IMR-90 (cell line): ENCODE data around the gene ATXN1. TPM values are rescaled to one million over a fixed set of nuclear protein-coding genes. Genes with fewer than 3 reads are reported as not detected.

Experiments used
- ATAC-seq: fragments of 200-7000 bp; cut with Tn5 transposase; 2 replicates; pipeline ENCODE4 v1.9.1; 2020; ENCODE audit warnings: low read depth, mild to moderate bottlenecking, moderate library complexity
- BruUV-seq: library from RNA; stranded (reverse); fragments of 400-500 nt; replicated peaks from 2 replicates; lab custom pipeline; 2021; lab: Mats Ljungman, UMichigan
- CTCF ChIA-PET: fragments of 300-600 bp; formaldehyde crosslinking; extraction: SDS; loops from one replicate; lab custom pipeline; 2021; ENCODE audit warnings: antibody characterized with exemption; lab: Yijun Ruan, JAX
- POLR2A ChIA-PET: fragments of 300-600 bp; sonication (Branson Sonifier 250); formaldehyde crosslinking; loops from one replicate; lab custom pipeline; 2022; ENCODE audit warnings: antibody characterized with exemption; ENCODE audit not compliant: unreplicated experiment; lab: Charles Lee
- DNase-seq: peaks from one replicate; pipeline ENCODE4 v3.0.0; 2013
- H2AFZ ChIP-seq: replicated peaks from 2 replicates; pipeline ENCODE3; 2013; ENCODE audit warnings: low read length, mild to moderate bottlenecking; ENCODE audit not compliant: poor library complexity
- H2AK5ac ChIP-seq: 2 replicates; pipeline ENCODE4 v1.6.1; 2013; ENCODE audit warnings: low read depth, low read length, inconsistent platforms
- H2AK9ac ChIP-seq: replicated peaks from 2 replicates; pipeline ENCODE3; 2013; ENCODE audit warnings: mild to moderate bottlenecking, low read depth, low read length, moderate library complexity; ENCODE audit not compliant: poor library complexity
- H2BK120ac ChIP-seq: 2 replicates; pipeline ENCODE4 v1.6.1; 2013; ENCODE audit warnings: low read depth, low read length, inconsistent platforms
- H2BK15ac ChIP-seq: 3 replicates; pipeline ENCODE4 v1.6.1; 2013; ENCODE audit warnings: low read depth, low read length, inconsistent platforms
- H2BK20ac ChIP-seq: 2 replicates; pipeline ENCODE4 v1.6.1; 2013; ENCODE audit warnings: low read depth, mild to moderate bottlenecking, inconsistent platforms, low read length, moderate library complexity
- H2BK5ac ChIP-seq: 2 replicates; pipeline ENCODE4 v1.6.1; 2013; ENCODE audit warnings: mild to moderate bottlenecking, low read depth, low read length, inconsistent platforms; ENCODE audit not compliant: poor library complexity, severe bottlenecking
- H3K14ac ChIP-seq: replicated peaks from 2 replicates; pipeline ENCODE4 v1.6.1; 2013; ENCODE audit warnings: low read depth, low read length, inconsistent platforms
- H3K18ac ChIP-seq: 2 replicates; pipeline ENCODE4 v1.6.1; 2013; ENCODE audit warnings: low read depth, low read length, control low read depth
- H3K23ac ChIP-seq: 2 replicates; pipeline ENCODE4 v1.6.1; 2013; ENCODE audit warnings: low read depth, low read length, inconsistent platforms
- H3K27ac ChIP-seq: 2 replicates; pipeline ENCODE4 v1.5.1; 2013; ENCODE audit warnings: mild to moderate bottlenecking, control low read depth, low read length; ENCODE audit not compliant: insufficient read depth
- H3K27me3 ChIP-seq: 2 replicates; pipeline ENCODE4 v1.6.1; 2013; ENCODE audit warnings: low read length; ENCODE audit not compliant: control insufficient read depth, insufficient read depth
- H3K36me3 ChIP-seq: 2 replicates; pipeline ENCODE4 v1.6.1; 2013; ENCODE audit warnings: low read length, mixed read lengths; ENCODE audit not compliant: control insufficient read depth, insufficient read depth
- H3K4ac ChIP-seq: 2 replicates; pipeline ENCODE4 v1.6.1; 2013; ENCODE audit warnings: low read depth, low read length, inconsistent platforms
- H3K4me1 ChIP-seq: 2 replicates; pipeline ENCODE4 v1.6.1; 2013; ENCODE audit warnings: low read length, mixed read lengths; ENCODE audit not compliant: control insufficient read depth, insufficient read depth
- H3K4me2 ChIP-seq: 2 replicates; pipeline ENCODE4 v1.6.1; 2013; ENCODE audit warnings: low read depth, mild to moderate bottlenecking, control low read depth, low read length, moderate library complexity
- H3K4me3 ChIP-seq: 2 replicates; pipeline ENCODE4 v1.5.1; 2013; ENCODE audit warnings: low read depth, mild to moderate bottlenecking, control low read depth, low read length, moderate library complexity; ENCODE audit not compliant: insufficient read depth
- H3K56ac ChIP-seq: 2 replicates; pipeline ENCODE4 v1.6.1; 2013; ENCODE audit warnings: low read length, inconsistent platforms; ENCODE audit not compliant: insufficient read depth; ENCODE audit errors: extremely low read depth
- H3K79me1 ChIP-seq, 2 experiments: 2 replicates each; pipeline ENCODE4 v1.6.1; 2013; ENCODE audit warnings: low read length in 2 of 2, inconsistent platforms in 1 of 2, low read depth in 1 of 2
- H3K9ac ChIP-seq: 2 replicates; pipeline ENCODE4 v1.6.1; 2013; ENCODE audit warnings: low read depth, low read length, control low read depth
- H3K9me1 ChIP-seq: 2 replicates; pipeline ENCODE4 v1.6.1; 2013; ENCODE audit warnings: low read length, inconsistent platforms; ENCODE audit not compliant: insufficient read depth
- H3K9me3 ChIP-seq: 2 replicates; pipeline ENCODE4 v1.6.1; 2013; ENCODE audit warnings: low read length; ENCODE audit not compliant: control insufficient read depth, insufficient read depth
- H4K20me1 ChIP-seq: 2 replicates; pipeline ENCODE4 v1.6.1; 2013; ENCODE audit warnings: low read length, inconsistent platforms; ENCODE audit not compliant: insufficient read depth
- H4K5ac ChIP-seq: 2 replicates; pipeline ENCODE4 v1.6.1; 2013; ENCODE audit warnings: mild to moderate bottlenecking, low read depth, low read length, control low read depth
- H4K8ac ChIP-seq, 2 experiments: 2 replicates each; pipeline ENCODE4 v1.6.1; 2013; ENCODE audit warnings: low read depth in 2 of 2, low read length in 2 of 2, control low read depth in 1 of 2, inconsistent platforms in 1 of 2
- H4K91ac ChIP-seq: 2 replicates; pipeline ENCODE4 v1.6.1; 2013; ENCODE audit warnings: low read depth, low read length, inconsistent platforms; ENCODE audit not compliant: insufficient read depth
- BHLHE40 ChIP-seq: fragments of 150-350 bp; IDR thresholded peaks from 2 replicates; pipeline ENCODE4 v1.6.1; 2016; ENCODE audit warnings: mild to moderate bottlenecking, low read depth, low read length
- CHD1 ChIP-seq: IDR thresholded peaks from 2 replicates; pipeline ENCODE4 v1.6.1; 2012; ENCODE audit warnings: low read depth, low read length, improper control_type of control experiment
- MAFK ChIP-seq: IDR thresholded peaks from 2 replicates; pipeline ENCODE4 v1.6.1; 2012; ENCODE audit warnings: low read depth, low read length, improper control_type of control experiment
- NFE2L2 ChIP-seq: fragments of 150-350 bp; IDR thresholded peaks from 2 replicates; pipeline ENCODE4 v1.6.1; 2016; ENCODE audit warnings: low read depth, mild to moderate bottlenecking, low read length
- RCOR1 ChIP-seq: IDR thresholded peaks from 2 replicates; pipeline ENCODE4 v1.6.1; 2012; ENCODE audit warnings: mild to moderate bottlenecking, low read length, improper control_type of control experiment; ENCODE audit not compliant: insufficient replicate concordance
- SMC3 ChIP-seq: fragments of 150-350 bp; IDR thresholded peaks from 2 replicates; pipeline ENCODE4 v1.6.1; 2016; ENCODE audit warnings: low read depth, mild to moderate bottlenecking, antibody characterized with exemption, low read length, moderate library complexity
- WGBS, 2 experiments: methylation state at CpG; one replicate each; pipeline versions ENCODE4 v1.1.5 to v1.1.7; 2013; ENCODE audit warnings: missing lambda C conversion rate in 2 of 2; ENCODE audit not compliant: insufficient read length in 1 of 2; ENCODE audit errors: extremely low coverage in 2 of 2; 5-methylcytosine and 5-hydroxymethylcytosine counted together
- dilution Hi-C: fragments of 300-500 bp; cut with HindIII; formaldehyde crosslinking; loops from one replicate; pipeline ENCODE4 v1.14.3; 2018; ENCODE audit warnings: low sequenced_read_pairs; ENCODE audit not compliant: unreplicated experiment
- in situ Hi-C: fragments of 300-500 bp; cut with MboI; formaldehyde crosslinking; loops from 3 replicates; pipeline ENCODE4 v1.14.3; 2019; ENCODE audit warnings: low sequenced_read_pairs, inconsistent platforms, mixed read lengths
- intact Hi-C: fragments of 100-400 bp; cut with micrococcal nuclease; formaldehyde crosslinking; loops from 2 replicates; pipeline ENCODE4 v1.10.0; 2022
- polyA plus RNA-seq, 3 experiments: library from polyadenylated mRNA; depleted of rRNA; stranded (reverse); fragments of >200 nt; gene quantifications; 2 replicates each; pipeline ENCODE4 v1.2.3, GENCODE V29; 2012; ENCODE audit warnings: low replicate concordance in 1 of 3
- total RNA-seq: library from RNA; depleted of rRNA; stranded (reverse); fragments of >200 nt; gene quantifications from 2 replicates; pipeline ENCODE4 v1.2.3, GENCODE V29; 2012
- TF ChIP-seq, protein P1 (sequence below): conservative IDR thresholded peaks from 2 replicates; pipeline ENCODE4 v1.5.1; 2012; ENCODE audit warnings: mild to moderate bottlenecking, low read depth, low read length, improper control_type of control experiment
- TF ChIP-seq, protein P2 (sequence below): fragments of 150-350 bp; IDR thresholded peaks from 2 replicates; pipeline ENCODE4 v1.6.1; 2017; ENCODE audit warnings: mild to moderate bottlenecking, antibody characterized with exemption, low read length, low read depth

The ATXN1 gene
- total and polyA plus RNA-seq, 2 of the 4 experiments (the other 2 are of a cell fraction): 7.3 to 11.1 TPM

DNA sequence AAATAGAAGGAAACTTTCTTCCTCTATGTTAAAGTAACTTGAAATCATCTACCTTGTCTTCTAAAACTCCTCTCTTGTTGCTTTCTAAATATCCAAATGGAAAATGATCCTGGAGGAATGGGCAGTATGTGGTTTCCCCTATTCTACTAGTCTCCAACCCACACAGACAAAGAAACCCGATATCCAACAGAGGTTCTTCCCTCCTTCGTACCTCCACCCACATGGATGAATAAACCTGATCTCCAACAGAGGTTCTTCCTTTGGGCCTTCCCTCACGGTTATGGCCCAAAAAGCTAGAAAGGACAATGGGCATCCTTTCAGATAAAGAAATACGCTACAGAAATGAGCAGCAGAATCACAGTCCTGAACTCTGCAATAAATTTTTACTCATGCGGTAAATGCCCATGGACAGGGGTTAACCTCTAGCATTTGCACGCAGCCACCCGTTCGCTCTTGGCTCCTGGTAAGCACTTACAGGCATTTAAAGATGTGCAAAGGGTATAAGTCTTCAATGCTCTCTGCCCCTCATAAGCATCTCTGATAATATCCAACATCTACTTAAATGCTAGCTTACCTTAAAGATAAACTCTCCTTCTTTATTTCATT lies 392.0 kb downstream of the ATXN1 start:
- no peak overlapping the region for H2BK5ac ChIP-seq
- intact Hi-C loops: no loop called here
- H3K56ac ChIP-seq: no peak overlapping the region
- no peak overlapping the region for H3K4ac ChIP-seq
- no TSS peak for BruUV-seq
- H3K9me1 ChIP-seq: peaks cover 6% of the 10 kb centered on the region; the same call in 1 of the 2 replicates
- in situ Hi-C loops: no loop called here
- H3K4me3 ChIP-seq: no peak overlapping the region
- no peak overlapping the region for H2AK9ac ChIP-seq
- WGBS, 2 experiments: 93% methylated on average over 2 of the region's 8 CpGs; no CpG with 5 or more reads in 1 of the 2 experiments
- no peaks in the 10 kb centered on the region for H3K4me1 ChIP-seq
- H3K36me3 ChIP-seq: peaks cover 4% of the 10 kb centered on the region; the same call in 1 of the 2 replicates
- H3K27me3 ChIP-seq: no peaks in the 10 kb centered on the region
- ChIA-PET CTCF (no interaction called here), POLR2A (no interaction called here)
- no peak overlapping the region for H2BK20ac ChIP-seq
- DNase-seq: no peak
- H3K4me2 ChIP-seq: no peak overlapping the region
- no peak overlapping the region for H2BK15ac ChIP-seq
- no peak overlapping the region for H4K91ac ChIP-seq
- no peak overlapping the region for H3K27ac ChIP-seq
- no peak overlapping the region for H4K5ac ChIP-seq
- no peak overlapping the region for H2BK120ac ChIP-seq
- H2AK5ac ChIP-seq: no peak overlapping the region
- no peak overlapping the region; the same call in 1 of the 2 replicates for H3K23ac ChIP-seq
- no peaks in the 10 kb centered on the region for H3K9me3 ChIP-seq
- dilution Hi-C loops: no loop called here
- no peak overlapping the region for H3K9ac ChIP-seq
- no peaks in the 10 kb centered on the region for H4K20me1 ChIP-seq
- no peak overlapping the region for H4K8ac ChIP-seq
- no peak overlapping the region for H3K18ac ChIP-seq
- ATAC-seq: no peak
- 0 out of 4 replicates have a peak, but pooled peaks cover 0 to 4% of the 10 kb centered on the region in 2 experiments for H3K79me1 ChIP-seq
- no peak for TF ChIP-seq BHLHE40
- TF ChIP-seq, protein P1, sequence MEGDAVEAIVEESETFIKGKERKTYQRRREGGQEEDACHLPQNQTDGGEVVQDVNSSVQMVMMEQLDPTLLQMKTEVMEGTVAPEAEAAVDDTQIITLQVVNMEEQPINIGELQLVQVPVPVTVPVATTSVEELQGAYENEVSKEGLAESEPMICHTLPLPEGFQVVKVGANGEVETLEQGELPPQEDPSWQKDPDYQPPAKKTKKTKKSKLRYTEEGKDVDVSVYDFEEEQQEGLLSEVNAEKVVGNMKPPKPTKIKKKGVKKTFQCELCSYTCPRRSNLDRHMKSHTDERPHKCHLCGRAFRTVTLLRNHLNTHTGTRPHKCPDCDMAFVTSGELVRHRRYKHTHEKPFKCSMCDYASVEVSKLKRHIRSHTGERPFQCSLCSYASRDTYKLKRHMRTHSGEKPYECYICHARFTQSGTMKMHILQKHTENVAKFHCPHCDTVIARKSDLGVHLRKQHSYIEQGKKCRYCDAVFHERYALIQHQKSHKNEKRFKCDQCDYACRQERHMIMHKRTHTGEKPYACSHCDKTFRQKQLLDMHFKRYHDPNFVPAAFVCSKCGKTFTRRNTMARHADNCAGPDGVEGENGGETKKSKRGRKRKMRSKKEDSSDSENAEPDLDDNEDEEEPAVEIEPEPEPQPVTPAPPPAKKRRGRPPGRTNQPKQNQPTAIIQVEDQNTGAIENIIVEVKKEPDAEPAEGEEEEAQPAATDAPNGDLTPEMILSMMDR: no peak
- TF ChIP-seq MAFK: no peak
- no peak for TF ChIP-seq RCOR1
- no peak for TF ChIP-seq CHD1
- TF ChIP-seq, protein P2, sequence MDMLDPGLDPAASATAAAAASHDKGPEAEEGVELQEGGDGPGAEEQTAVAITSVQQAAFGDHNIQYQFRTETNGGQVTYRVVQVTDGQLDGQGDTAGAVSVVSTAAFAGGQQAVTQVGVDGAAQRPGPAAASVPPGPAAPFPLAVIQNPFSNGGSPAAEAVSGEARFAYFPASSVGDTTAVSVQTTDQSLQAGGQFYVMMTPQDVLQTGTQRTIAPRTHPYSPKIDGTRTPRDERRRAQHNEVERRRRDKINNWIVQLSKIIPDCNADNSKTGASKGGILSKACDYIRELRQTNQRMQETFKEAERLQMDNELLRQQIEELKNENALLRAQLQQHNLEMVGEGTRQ: no peak
- no peak for TF ChIP-seq SMC3
- no peak for TF ChIP-seq NFE2L2
- H3K14ac ChIP-seq: no peak overlapping the region
- H2AFZ ChIP-seq: no peak overlapping the region
